ENCODE data around the gene RIC1. TPM values are rescaled to one million over a fixed set of nuclear protein-coding genes. Genes with fewer than 3 reads are reported as not detected.

The RIC1 gene
- total RNA-seq, 6 experiments from 2014 or later = 25.8 to 35.2 (median 29.8) TPM

GRCh38 chr9:5586391-5586802, 42.5 kb upstream of the RIC1 start:
- Mint-ChIP-seq H3K9me3 (no peaks in the 10 kb centered on the region), H3K36me3 (ENCODE audit: low read depth) (peaks cover 15% of the 10 kb centered on the region), H3K27ac (peak overlapping the region; percentile 90), H3K27me3 (ENCODE audit: insufficient read depth) (peaks cover 2% of the 10 kb centered on the region; the same call in 1 of the 2 replicates), H3K4me3 (peak overlapping the region; percentile 57), H3K4me1 (ENCODE audit: low read depth) (peaks cover 74% of the 10 kb centered on the region)
- no peak for TF ChIP-seq CTCF (IDR thresholded peaks at IDR 0.05)
- DNase-seq = peak; percentile 86

GRCh38 chr9:5587024-5587423, 41.9 kb upstream of the RIC1 start:
- peaks cover 76% of the 10 kb centered on the region for H3K4me1 Mint-ChIP-seq (ENCODE audit: low read depth)
- no peak for TF ChIP-seq CTCF (IDR thresholded peaks at IDR 0.05)
- peak overlapping the region; percentile 90 for H3K27ac Mint-ChIP-seq
- peaks cover 2% of the 10 kb centered on the region; the same call in 1 of the 2 replicates for H3K27me3 Mint-ChIP-seq (ENCODE audit: insufficient read depth)
- peak; percentile 81 for DNase-seq
- peak overlapping the region; percentile 57; the same call in 1 of the 2 replicates for H3K4me3 Mint-ChIP-seq
- H3K9me3 Mint-ChIP-seq = no peaks in the 10 kb centered on the region
- H3K36me3 Mint-ChIP-seq (ENCODE audit: low read depth) = peaks cover 9% of the 10 kb centered on the region; the same call in 1 of the 2 replicates

- TF ChIP-seq CTCF (IDR thresholded peaks at IDR 0.05) = no peak
- Mint-ChIP-seq H3K4me1 (ENCODE audit: low read depth) (peaks cover 53% of the 10 kb centered on the region), H3K27ac (no peak overlapping the region), H3K27me3 (ENCODE audit: insufficient read depth) (no peaks in the 10 kb centered on the region; the same call in 1 of the 2 replicates), H3K9me3 (no peaks in the 10 kb centered on the region), H3K36me3 (ENCODE audit: low read depth) (no peaks in the 10 kb centered on the region), H3K4me3 (no peak overlapping the region)
- no peak for DNase-seq
Observed at GRCh38 chr9:5592231-5592630, 36.7 kb upstream of the RIC1 start.

- Mint-ChIP-seq H3K4me1 (ENCODE audit: low read depth) (peaks cover 48% of the 10 kb centered on the region), H3K27ac (peak overlapping the region; percentile 43; the same call in 1 of the 2 replicates), H3K9me3 (no peaks in the 10 kb centered on the region), H3K27me3 (ENCODE audit: insufficient read depth) (no peaks in the 10 kb centered on the region; the same call in 1 of the 2 replicates), H3K36me3 (ENCODE audit: low read depth) (no peaks in the 10 kb centered on the region), H3K4me3 (no peak overlapping the region)
- peak; percentile 36 for DNase-seq
- no peak for TF ChIP-seq CTCF (IDR thresholded peaks at IDR 0.05)
Observed at GRCh38 chr9:5592904-5593303, 36.0 kb upstream of the RIC1 start.

- no peak for DNase-seq
- H3K27me3 Mint-ChIP-seq (ENCODE audit: insufficient read depth) = no peaks in the 10 kb centered on the region; the same call in 1 of the 2 replicates
- no peak for TF ChIP-seq CTCF (IDR thresholded peaks at IDR 0.05)
Observed at GRCh38 chr9:5593904-5594303, 35.0 kb upstream of the RIC1 start.

More at GRCh38 chr9:5593904-5594303, 35.0 kb upstream of the RIC1 start:
- Mint-ChIP-seq H3K4me3 (no peak overlapping the region), H3K36me3 (ENCODE audit: low read depth) (no peaks in the 10 kb centered on the region), H3K27ac (no peak overlapping the region), H3K9me3 (no peaks in the 10 kb centered on the region), H3K4me1 (ENCODE audit: low read depth) (peaks cover 39% of the 10 kb centered on the region)

Measured in HFFc6 (cell line).